Glutamatergic neuron (in vitro differentiated cells): ENCODE data around the gene IL17RE. TPM values are rescaled to one million over a fixed set of nuclear protein-coding genes. Genes with fewer than 3 reads are reported as not detected.

Experiments used
- DNase-seq: peaks from one replicate; pipeline ENCODE4 v3.0.0; 2022
- H3K27ac Mint-ChIP-seq: one replicate; pipeline ENCODE4 v1.8.0; 2020; ENCODE audit warnings: mild to moderate bottlenecking, mixed read lengths, inconsistent platforms; ENCODE audit not compliant: unreplicated experiment
- H3K27me3 Mint-ChIP-seq: one replicate; pipeline ENCODE4 v1.8.0; 2020; ENCODE audit warnings: mild to moderate bottlenecking, moderate library complexity, mixed read lengths, inconsistent platforms; ENCODE audit not compliant: unreplicated experiment
- H3K36me3 Mint-ChIP-seq: one replicate; pipeline ENCODE4 v1.8.0; 2020; ENCODE audit warnings: mild to moderate bottlenecking, mixed read lengths, inconsistent platforms; ENCODE audit not compliant: unreplicated experiment
- H3K4me1 Mint-ChIP-seq: one replicate; pipeline ENCODE4 v1.8.0; 2020; ENCODE audit warnings: mild to moderate bottlenecking, low read depth, mixed read lengths, inconsistent platforms; ENCODE audit not compliant: unreplicated experiment
- H3K4me3 Mint-ChIP-seq: one replicate; pipeline ENCODE4 v1.8.0; 2020; ENCODE audit warnings: mild to moderate bottlenecking, mixed read lengths, inconsistent platforms; ENCODE audit not compliant: unreplicated experiment
- H3K9me3 Mint-ChIP-seq: one replicate; pipeline ENCODE4 v1.8.0; 2020; ENCODE audit warnings: mild to moderate bottlenecking, moderate library complexity, mixed read lengths, inconsistent platforms; ENCODE audit not compliant: unreplicated experiment
- total RNA-seq: library from RNA; stranded (reverse); fragmentation: NEBNext Ultra II Directional; extraction: Animal tissue kit (Norgen Biotek cat#: 25700); gene quantifications from one replicate; pipeline ENCODE4 v1.2.1, GENCODE V29; 2021; ENCODE audit not compliant: unreplicated experiment
- TF ChIP-seq, protein P1 (sequence below): fragments of 200-600 bp; sonication (generic); IDR thresholded peaks from one replicate; pipeline ENCODE4 v1.5.0; 2021; ENCODE audit not compliant: partially characterized antibody, unreplicated experiment

The IL17RE gene
- total RNA-seq, 1 donor from 2014 or later = 3.9 TPM

- no peak overlapping the region for H3K4me3 Mint-ChIP-seq
- DNase-seq = no peak
- peaks cover 19% of the 10 kb centered on the region for H3K4me1 Mint-ChIP-seq
- peaks cover 13% of the 10 kb centered on the region for H3K9me3 Mint-ChIP-seq
- TF ChIP-seq, protein P1, sequence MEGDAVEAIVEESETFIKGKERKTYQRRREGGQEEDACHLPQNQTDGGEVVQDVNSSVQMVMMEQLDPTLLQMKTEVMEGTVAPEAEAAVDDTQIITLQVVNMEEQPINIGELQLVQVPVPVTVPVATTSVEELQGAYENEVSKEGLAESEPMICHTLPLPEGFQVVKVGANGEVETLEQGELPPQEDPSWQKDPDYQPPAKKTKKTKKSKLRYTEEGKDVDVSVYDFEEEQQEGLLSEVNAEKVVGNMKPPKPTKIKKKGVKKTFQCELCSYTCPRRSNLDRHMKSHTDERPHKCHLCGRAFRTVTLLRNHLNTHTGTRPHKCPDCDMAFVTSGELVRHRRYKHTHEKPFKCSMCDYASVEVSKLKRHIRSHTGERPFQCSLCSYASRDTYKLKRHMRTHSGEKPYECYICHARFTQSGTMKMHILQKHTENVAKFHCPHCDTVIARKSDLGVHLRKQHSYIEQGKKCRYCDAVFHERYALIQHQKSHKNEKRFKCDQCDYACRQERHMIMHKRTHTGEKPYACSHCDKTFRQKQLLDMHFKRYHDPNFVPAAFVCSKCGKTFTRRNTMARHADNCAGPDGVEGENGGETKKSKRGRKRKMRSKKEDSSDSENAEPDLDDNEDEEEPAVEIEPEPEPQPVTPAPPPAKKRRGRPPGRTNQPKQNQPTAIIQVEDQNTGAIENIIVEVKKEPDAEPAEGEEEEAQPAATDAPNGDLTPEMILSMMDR = no peak
- H3K36me3 Mint-ChIP-seq = no peaks in the 10 kb centered on the region
- H3K27me3 Mint-ChIP-seq = peaks cover 13% of the 10 kb centered on the region
- no peak overlapping the region for H3K27ac Mint-ChIP-seq
Measured at GRCh38 chr3:9918261-9919038, 15.8 kb downstream of the IL17RE start.

- DNase-seq = no peak
- H3K27me3 Mint-ChIP-seq = peaks cover 3% of the 10 kb centered on the region
- peaks cover 2% of the 10 kb centered on the region for H3K4me1 Mint-ChIP-seq
- no peak overlapping the region for H3K27ac Mint-ChIP-seq
- peaks cover 2% of the 10 kb centered on the region for H3K9me3 Mint-ChIP-seq
- H3K4me3 Mint-ChIP-seq = no peak overlapping the region
- TF ChIP-seq, protein P1 = no peak
- no peaks in the 10 kb centered on the region for H3K36me3 Mint-ChIP-seq
Measured at GRCh38 chr3:9928158-9928557, 25.5 kb downstream of the IL17RE start.

DNA sequence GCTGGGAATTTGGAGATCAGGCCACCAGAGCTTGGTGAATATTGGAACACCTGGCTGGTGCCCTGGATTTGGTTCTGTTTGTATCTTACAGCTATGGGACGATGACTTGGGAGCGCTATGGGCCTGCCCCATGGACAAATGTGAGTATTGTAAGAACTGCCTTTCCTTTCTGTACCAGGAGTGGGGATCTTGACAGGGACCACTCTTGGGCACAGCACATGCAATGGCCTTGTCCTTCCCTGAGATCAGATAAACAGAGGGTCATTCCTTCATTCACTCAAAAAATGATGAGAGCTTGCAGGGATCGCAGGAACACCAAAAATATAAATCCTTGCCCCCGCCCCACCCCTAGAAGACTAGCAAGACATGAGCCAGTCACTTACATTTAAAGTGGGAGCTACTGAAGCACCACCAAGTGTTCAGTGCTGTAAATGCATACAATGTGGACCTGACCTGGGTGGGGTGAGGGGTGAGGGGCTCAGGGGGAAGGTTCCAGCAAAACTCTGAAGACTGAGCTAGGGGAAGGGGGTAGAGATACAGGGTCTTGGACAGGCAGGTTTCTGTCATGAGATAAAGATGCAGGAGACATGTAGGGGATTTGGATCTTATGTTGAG, 28.3 kb downstream of the IL17RE start:
- no peak for DNase-seq
- H3K4me3 Mint-ChIP-seq = no peak overlapping the region
- no peaks in the 10 kb centered on the region for H3K36me3 Mint-ChIP-seq
- H3K27ac Mint-ChIP-seq = no peak overlapping the region
- peaks cover 5% of the 10 kb centered on the region for H3K9me3 Mint-ChIP-seq
- TF ChIP-seq, protein P1 = no peak
- peaks cover 12% of the 10 kb centered on the region for H3K4me1 Mint-ChIP-seq
- peaks cover 5% of the 10 kb centered on the region for H3K27me3 Mint-ChIP-seq

- H3K36me3 Mint-ChIP-seq = no peaks in the 10 kb centered on the region
- H3K9me3 Mint-ChIP-seq = peaks cover 5% of the 10 kb centered on the region
- H3K27ac Mint-ChIP-seq = peak overlapping the region; percentile 59
- H3K4me1 Mint-ChIP-seq = peaks cover 12% of the 10 kb centered on the region
- peak overlapping the region; percentile 71 for H3K4me3 Mint-ChIP-seq
- TF ChIP-seq, protein P1 = no peak
- H3K27me3 Mint-ChIP-seq = peaks cover 5% of the 10 kb centered on the region
- DNase-seq = no peak
Measured at GRCh38 chr3:9932535-9932842, 29.8 kb downstream of the IL17RE start.
